ENCODE measurements around the gene LRRC51.
"Not testable (repeated sequence)": the region's sequence is repeated elsewhere in the genome, so short reads cannot be mapped to it uniquely, and the experiment has no call there.

LRRC51 gene

GRCh38 chr11:72111300-72112142 lies 30.9 kb downstream of the LRRC51 start:
- no peak for DNase-seq (ENCODE audit: low read depth)

- peak; percentile 97 for DNase-seq (ENCODE audit: low read depth)
Measured at GRCh38 chr11:72112143-72112977, 31.7 kb downstream of the LRRC51 start, which contains the start of gene ANAPC15. Gene ANAPC15 (minus strand): TSS chr11:72112695. CDS start chr11:72111276, 1,419 bp downstream.

- DNase-seq (ENCODE audit: low read depth), result no peak
Measured at GRCh38 chr11:72112978-72113808, 32.5 kb downstream of the LRRC51 start.

- no peak for DNase-seq (ENCODE audit: low read depth)
Measured at GRCh38 chr11:72114570-72114969, 33.9 kb downstream of the LRRC51 start.

- no peak for DNase-seq (ENCODE audit: low read depth)
Measured at GRCh38 chr11:72116019-72116755, 35.5 kb downstream of the LRRC51 start.

- no peak for DNase-seq (ENCODE audit: low read depth)
Measured at GRCh38 chr11:72119198-72119597, 38.5 kb downstream of the LRRC51 start.

GRCh38 chr11:72120930-72121329 lies 40.3 kb downstream of the LRRC51 start:
- DNase-seq (ENCODE audit: low read depth), result no peak

- DNase-seq (ENCODE audit: low read depth), result no peak
Measured at GRCh38 chr11:72122607-72123006, 42.0 kb downstream of the LRRC51 start.

GRCh38 chr11:72123117-72123653 lies 42.5 kb downstream of the LRRC51 start:
- DNase-seq (ENCODE audit: low read depth), result no peak

- no peak for DNase-seq (ENCODE audit: low read depth)
Measured at GRCh38 chr11:72124046-72124445, 43.4 kb downstream of the LRRC51 start.

- DNase-seq (ENCODE audit: low read depth), result no peak
Measured at GRCh38 chr11:72125956-72126355, 45.3 kb downstream of the LRRC51 start.

GRCh38 chr11:72127923-72128322 lies 47.3 kb downstream of the LRRC51 start:
- DNase-seq (ENCODE audit: low read depth), result no peak

- no peak for DNase-seq (ENCODE audit: low read depth)
Measured at GRCh38 chr11:72129381-72129780, 48.7 kb downstream of the LRRC51 start.

GRCh38 chr11:72132646-72133045 lies 52.0 kb downstream of the LRRC51 start:
- no peak for DNase-seq (ENCODE audit: low read depth)

- DNase-seq (ENCODE audit: low read depth), result not testable (repeated sequence)
Measured at GRCh38 chr11:72135473-72135872, 54.8 kb downstream of the LRRC51 start, which contains the start of gene FOLR3. Gene FOLR3 (plus strand): TSS chr11:72135725. CDS start chr11:72135953, 228 bp downstream.

- DNase-seq (ENCODE audit: low read depth), result no peak
Measured at GRCh38 chr11:72135891-72136683, 55.4 kb downstream of the LRRC51 start.

GRCh38 chr11:72136684-72137262 lies 56.1 kb downstream of the LRRC51 start:
- no peak for DNase-seq (ENCODE audit: low read depth)

- DNase-seq (ENCODE audit: low read depth), result no peak
Measured at GRCh38 chr11:72138821-72139390, 58.3 kb downstream of the LRRC51 start.

GRCh38 chr11:72139500-72139899 lies 58.9 kb downstream of the LRRC51 start:
- DNase-seq (ENCODE audit: low read depth), result no peak
